Pancreas (tissue), 10 donors: ENCODE data around the gene EIF2AK3. TPM values are rescaled to one million over a fixed set of nuclear protein-coding genes. Genes with fewer than 3 reads are reported as not detected.

Experiments
- ATAC-seq, 4 donors: fragments of 200-7000 bp; cut with Tn5 transposase; one replicate each; pipeline versions ENCODE4 v1.8.0 to v1.9.1; 2020; ENCODE audit warnings: mild to moderate bottlenecking in 4 of 4, moderate library complexity in 4 of 4
- DNase-seq, 6 donors: peaks; one replicate each; pipeline ENCODE4 v3.0.0-alpha.2; 2020
- FAIRE-seq: peaks from 2 replicates; lab custom pipeline; 2012; peaks lifted over from hg19 to GRCh38; lab: Jason Lieb, UNC
- H3K27ac ChIP-seq, 4 donors: fragments of 200-600 bp; sonication (generic); 1 replicate in 3 of 4; 2 replicates in 1 of 4; pipeline versions ENCODE4 v1.5.0 to v1.8.0; 2020
- H3K27me3 ChIP-seq, 4 donors: fragments of 200-600 bp; one replicate each; pipeline ENCODE4 v1.8.0; 2021
- H3K36me3 ChIP-seq, 3 donors: fragments of 200-600 bp; sonication (generic) in 1 of 3; one replicate each; pipeline versions ENCODE4 v1.5.0 to v1.8.0; 2020 to 2021
- H3K4me1 ChIP-seq, 3 donors: fragments of 200-600 bp; one replicate each; pipeline ENCODE4 v1.8.0; 2021
- H3K4me3 ChIP-seq, 4 donors: fragments of 200-600 bp; sonication (generic) in 2 of 4; one replicate each; pipeline versions ENCODE4 v1.5.0 to v1.8.0; 2020 to 2021
- H3K9me3 ChIP-seq, 4 donors: fragments of 200-600 bp; one replicate each; pipeline ENCODE4 v1.8.0; 2021
- WGBS, 2 donors: extraction: QIAGEN DNeasy Blood & Tissue Kit; methylation state at CpG; one replicate each; pipeline ENCODE4 v1.1.7; 2013; 5-methylcytosine and 5-hydroxymethylcytosine counted together
- intact Hi-C, 3 donors: fragments of 100-400 bp; cut with DNase I; formaldehyde crosslinking; loops; one replicate each; pipeline versions ENCODE4 v1.11.1 to v1.14.2; 2022
- polyA plus RNA-seq, 2 donors: library from polyadenylated mRNA; stranded (reverse); fragments of 200-250 nt; gene quantifications; one replicate each; pipeline ENCODE4 v1.2.3, GENCODE V29; 2013
- total RNA-seq, 6 donors: library from RNA; stranded (reverse); fragmentation: NEBNext Ultra II Directional in 4 of 6; extraction: Animal tissue kit (Norgen Biotek cat#: 25700) in 4 of 6; gene quantifications; one replicate each; pipeline versions ENCODE4 v1.2.1 to v1.2.4, GENCODE V29; 2021 to 2023
- TF ChIP-seq, protein P1 (sequence below), 4 donors: fragments of 200-600 bp; sonication (generic) in 3 of 4; IDR thresholded peaks; one replicate each; pipeline versions ENCODE4 v1.5.0 to v1.8.0; 2021; ENCODE audit warnings: antibody characterized with exemption in 4 of 4
- donor health status: healthy with polysubstance abuse.
- donor health status: DM: no; HTN: no; CAD: no; lungs with moderate emphysema.
- donor health status: DM: no; HTN: no; CAD: no.
- donor health status: control.
- donor health status: control.
- donor health status: Bipolar disorder and iron deficiency.
- donor health status: DM: yes; HTN: yes; CAD: no.
- donor health status: DM: no; HTN: no; CAD: no.
- donor health status: DM: no; HTN: no; CAD: no.
- donor health status: DM: yes; HTN: yes; CAD: no.

Gene EIF2AK3
- total and polyA plus RNA-seq, 8 donors = 6.2 to 58.4 (median 25.5) TPM

DNA sequence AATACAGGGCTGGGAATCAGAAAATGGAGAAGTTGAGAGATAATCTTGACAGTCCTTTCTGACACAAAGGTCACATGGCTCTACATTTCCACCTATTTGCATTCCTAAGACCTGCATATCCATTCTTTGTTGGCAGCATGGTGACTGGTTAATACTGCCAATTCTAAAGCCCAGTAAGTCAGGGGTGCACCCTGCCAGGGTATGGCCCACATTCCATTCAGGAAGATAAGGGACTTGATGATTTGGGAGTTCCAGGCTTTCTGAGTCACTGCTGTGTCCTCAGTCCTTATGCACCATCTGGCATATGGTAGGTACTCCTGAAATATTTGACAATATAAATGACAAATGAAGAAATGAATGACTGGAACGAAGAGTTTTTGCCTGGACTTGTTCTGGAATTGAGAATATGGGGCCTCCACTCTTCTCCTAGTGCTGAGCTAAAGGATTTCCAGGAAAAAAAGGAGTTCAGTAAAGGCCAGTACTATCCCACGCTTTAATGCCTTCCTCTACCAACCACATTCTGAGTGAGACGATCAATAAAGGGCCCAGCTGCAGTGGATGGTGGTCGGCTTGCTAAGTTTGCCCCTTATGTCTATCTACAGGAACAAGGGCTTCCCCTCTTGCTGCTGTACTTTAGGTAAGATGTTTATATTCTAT lies 31.7 kb upstream of the EIF2AK3 start:
- no peaks in the 10 kb centered on the region for H3K9me3 ChIP-seq
- DNase-seq (no peak), ATAC-seq (peak; percentile 35 to 81 (median 71)), FAIRE-seq (no peak)
- TF ChIP-seq, protein P1, sequence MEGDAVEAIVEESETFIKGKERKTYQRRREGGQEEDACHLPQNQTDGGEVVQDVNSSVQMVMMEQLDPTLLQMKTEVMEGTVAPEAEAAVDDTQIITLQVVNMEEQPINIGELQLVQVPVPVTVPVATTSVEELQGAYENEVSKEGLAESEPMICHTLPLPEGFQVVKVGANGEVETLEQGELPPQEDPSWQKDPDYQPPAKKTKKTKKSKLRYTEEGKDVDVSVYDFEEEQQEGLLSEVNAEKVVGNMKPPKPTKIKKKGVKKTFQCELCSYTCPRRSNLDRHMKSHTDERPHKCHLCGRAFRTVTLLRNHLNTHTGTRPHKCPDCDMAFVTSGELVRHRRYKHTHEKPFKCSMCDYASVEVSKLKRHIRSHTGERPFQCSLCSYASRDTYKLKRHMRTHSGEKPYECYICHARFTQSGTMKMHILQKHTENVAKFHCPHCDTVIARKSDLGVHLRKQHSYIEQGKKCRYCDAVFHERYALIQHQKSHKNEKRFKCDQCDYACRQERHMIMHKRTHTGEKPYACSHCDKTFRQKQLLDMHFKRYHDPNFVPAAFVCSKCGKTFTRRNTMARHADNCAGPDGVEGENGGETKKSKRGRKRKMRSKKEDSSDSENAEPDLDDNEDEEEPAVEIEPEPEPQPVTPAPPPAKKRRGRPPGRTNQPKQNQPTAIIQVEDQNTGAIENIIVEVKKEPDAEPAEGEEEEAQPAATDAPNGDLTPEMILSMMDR (IDR thresholded peaks at IDR 0.05) = no peak
- 72% methylated on average over 4 of the region's 4 CpGs for WGBS, 2 donors
- H3K27me3 ChIP-seq = no peaks in the 10 kb centered on the region
- intact Hi-C loops = no loop called here
- H3K4me1 ChIP-seq = peaks cover 0 to 11% (median 0%) of the 10 kb centered on the region in 3 donors
- peak overlapping the region in 3 of 4 donors; percentile 9 to 70 (median 13) for H3K27ac ChIP-seq
- H3K36me3 ChIP-seq = no peaks in the 10 kb centered on the region
- no peak overlapping the region for H3K4me3 ChIP-seq

DNA sequence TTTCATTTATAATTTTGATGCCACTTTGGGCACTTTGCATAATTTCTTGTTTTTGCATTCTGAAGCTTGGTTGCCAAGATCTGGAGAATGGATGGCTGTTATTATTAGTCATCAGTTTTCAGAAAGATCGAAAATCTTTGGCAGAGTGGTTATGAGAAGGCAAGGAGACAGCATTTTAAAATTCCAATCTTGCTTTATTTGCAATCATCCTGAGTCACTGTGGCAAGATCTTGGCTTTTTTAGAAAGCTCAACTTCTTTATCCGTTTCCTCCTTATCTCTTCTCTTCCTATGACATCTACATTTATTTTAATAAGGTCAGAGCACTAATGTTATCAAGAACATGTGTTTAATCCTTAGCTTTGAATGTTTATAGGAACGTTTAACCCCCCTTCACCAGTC lies 31.1 kb upstream of the EIF2AK3 start:
- ATAC-seq = peak in 3 of 4 donors; percentile 19 to 39 (median 19)
- no peak for FAIRE-seq
- Histone ChIP-seq H3K27ac (peak overlapping the region in 1 of 4 donors; percentile 70), H3K36me3 (no peaks in the 10 kb centered on the region), H3K4me1 (peaks cover 0 to 11% (median 0%) of the 10 kb centered on the region in 3 donors), H3K9me3 (no peaks in the 10 kb centered on the region), H3K27me3 (no peaks in the 10 kb centered on the region), H3K4me3 (no peak overlapping the region)
- 35 to 42% methylated on average over 3 of the region's 3 CpGs for WGBS, 2 donors
- TF ChIP-seq, protein P1 (IDR thresholded peaks at IDR 0.05) = no peak
- intact Hi-C loops = no loop called here
- DNase-seq = no peak

DNA sequence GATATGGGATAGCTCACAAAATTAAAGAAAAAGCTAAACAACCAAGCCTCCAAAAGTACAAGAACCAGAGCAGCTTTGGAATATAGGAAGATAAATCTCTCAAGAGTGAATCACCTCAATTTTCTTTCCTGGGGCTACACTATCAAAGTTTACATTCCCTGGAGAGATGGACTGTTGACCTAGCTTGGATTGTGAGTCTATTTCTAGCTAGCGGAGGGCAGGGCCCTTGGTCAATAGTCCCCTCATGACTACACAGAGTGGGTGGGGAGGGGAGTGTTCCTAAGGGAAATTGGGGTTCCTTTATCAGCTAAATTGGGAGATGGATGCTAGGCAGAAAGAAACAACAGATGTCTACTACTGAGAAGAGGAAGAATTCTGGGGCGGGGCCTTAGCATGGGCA lies 29.9 kb upstream of the EIF2AK3 start:
- no peak for FAIRE-seq
- 94 to 97% methylated on average over 2 of the region's 2 CpGs for WGBS, 2 donors
- no peaks in the 10 kb centered on the region for H3K36me3 ChIP-seq
- no peak overlapping the region for H3K27ac ChIP-seq
- intact Hi-C loops = no loop called here
- TF ChIP-seq, protein P1 (IDR thresholded peaks at IDR 0.05) = no peak
- no peak for ATAC-seq
- DNase-seq = no peak
- no peaks in the 10 kb centered on the region for H3K9me3 ChIP-seq
- no peak overlapping the region for H3K4me3 ChIP-seq
- peaks cover 0 to 11% (median 0%) of the 10 kb centered on the region in 3 donors for H3K4me1 ChIP-seq
- no peaks in the 10 kb centered on the region for H3K27me3 ChIP-seq

DNA sequence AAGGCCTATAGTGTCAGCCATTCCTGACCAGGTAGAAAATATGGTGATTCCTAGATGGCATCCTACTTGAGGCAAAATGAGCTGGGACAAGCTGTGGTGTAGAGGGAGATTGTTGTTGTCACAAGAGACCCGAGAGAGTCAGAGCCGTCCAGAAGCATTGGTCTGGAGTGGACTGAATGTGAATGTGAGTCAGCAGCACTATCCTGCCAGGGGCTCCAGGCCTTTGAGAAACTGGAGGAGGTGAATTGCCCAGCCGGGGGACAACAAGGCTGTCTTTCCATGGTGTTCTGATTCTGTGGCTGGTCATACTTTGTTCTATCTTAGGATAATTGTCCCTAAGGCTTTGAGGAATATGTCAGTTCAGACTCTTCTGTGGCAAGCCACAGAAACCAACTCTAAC lies 29.4 kb upstream of the EIF2AK3 start:
- intact Hi-C loops = no loop called here
- Histone ChIP-seq H3K27me3 (no peaks in the 10 kb centered on the region), H3K27ac (no peak overlapping the region), H3K4me3 (no peak overlapping the region), H3K9me3 (no peaks in the 10 kb centered on the region), H3K36me3 (no peaks in the 10 kb centered on the region), H3K4me1 (peaks cover 0 to 11% (median 0%) of the 10 kb centered on the region in 3 donors)
- TF ChIP-seq, protein P1 (IDR thresholded peaks at IDR 0.05) = no peak
- ATAC-seq (no peak), FAIRE-seq (no peak), DNase-seq (no peak)
- 93 to 97% methylated on average over 3 of the region's 3 CpGs for WGBS, 2 donors

DNA sequence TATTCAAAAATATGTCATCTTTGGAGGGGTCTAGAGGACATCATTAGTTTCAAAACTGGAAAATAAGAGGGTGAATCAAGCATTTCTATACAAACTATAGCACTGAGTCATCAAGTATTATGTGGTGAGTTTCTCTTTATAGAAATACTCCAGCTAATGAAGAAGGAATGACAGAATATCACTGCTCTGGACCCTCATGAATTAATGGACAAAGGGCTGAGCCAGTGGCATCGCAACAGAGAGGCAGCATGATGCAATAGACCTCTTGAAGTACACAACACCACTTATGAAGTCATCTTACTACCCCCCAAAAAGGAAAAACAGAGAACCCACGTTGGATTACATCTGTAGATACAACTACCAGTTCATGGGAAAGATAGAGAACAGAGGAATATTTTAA lies 27.4 kb upstream of the EIF2AK3 start:
- FAIRE-seq (no peak), DNase-seq (no peak), ATAC-seq (no peak)
- no peaks in the 10 kb centered on the region for H3K36me3 ChIP-seq
- peaks cover 0 to 11% (median 0%) of the 10 kb centered on the region in 3 donors for H3K4me1 ChIP-seq
- intact Hi-C loops = no loop called here
- H3K4me3 ChIP-seq = no peak overlapping the region
- H3K27me3 ChIP-seq = no peaks in the 10 kb centered on the region
- TF ChIP-seq, protein P1 (IDR thresholded peaks at IDR 0.05) = no peak
- H3K9me3 ChIP-seq = no peaks in the 10 kb centered on the region
- WGBS, 2 donors = 67 to 84% methylated on average over 2 of the region's 2 CpGs
- no peak overlapping the region for H3K27ac ChIP-seq
